Astrocyte (in vitro differentiated cells and primary cell): ENCODE measurements around the gene RPSA.

Source experiments
- EZH2 ChIP-seq: IDR thresholded peaks from 2 replicates; pipeline ENCODE4 v1.6.1; 2012; ENCODE audit warnings: mild to moderate bottlenecking, low read length, inconsistent platforms; ENCODE audit not compliant: insufficient read depth
- TF ChIP-seq, protein P1 (sequence below): IDR thresholded peaks from 2 replicates; pipeline ENCODE4 v1.5.1; 2011; ENCODE audit warnings: low read depth, mild to moderate bottlenecking, inconsistent platforms, low read length, moderate library complexity; ENCODE audit not compliant: insufficient read depth

DNA sequence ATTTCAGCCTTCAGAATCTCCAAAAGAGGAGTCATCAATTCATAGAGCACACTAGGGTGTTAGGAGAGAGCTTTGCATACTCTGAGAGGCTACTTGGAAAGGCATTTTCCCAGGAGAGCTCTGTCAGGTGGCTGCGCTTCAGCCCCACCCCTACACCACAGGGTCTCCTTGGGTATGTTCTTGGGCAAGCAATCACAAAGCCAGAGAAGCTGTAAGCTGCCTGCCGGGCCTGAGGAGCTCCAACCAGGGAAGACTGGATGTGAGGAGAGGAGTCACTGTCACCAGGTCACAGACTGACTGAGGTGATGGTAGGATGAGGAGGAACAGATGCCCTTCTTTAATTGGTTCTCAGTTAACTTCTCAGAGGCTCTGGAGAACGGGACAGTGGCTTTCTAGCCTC, 9.8 kb upstream of the RPSA start:
- TF ChIP-seq, protein P1, sequence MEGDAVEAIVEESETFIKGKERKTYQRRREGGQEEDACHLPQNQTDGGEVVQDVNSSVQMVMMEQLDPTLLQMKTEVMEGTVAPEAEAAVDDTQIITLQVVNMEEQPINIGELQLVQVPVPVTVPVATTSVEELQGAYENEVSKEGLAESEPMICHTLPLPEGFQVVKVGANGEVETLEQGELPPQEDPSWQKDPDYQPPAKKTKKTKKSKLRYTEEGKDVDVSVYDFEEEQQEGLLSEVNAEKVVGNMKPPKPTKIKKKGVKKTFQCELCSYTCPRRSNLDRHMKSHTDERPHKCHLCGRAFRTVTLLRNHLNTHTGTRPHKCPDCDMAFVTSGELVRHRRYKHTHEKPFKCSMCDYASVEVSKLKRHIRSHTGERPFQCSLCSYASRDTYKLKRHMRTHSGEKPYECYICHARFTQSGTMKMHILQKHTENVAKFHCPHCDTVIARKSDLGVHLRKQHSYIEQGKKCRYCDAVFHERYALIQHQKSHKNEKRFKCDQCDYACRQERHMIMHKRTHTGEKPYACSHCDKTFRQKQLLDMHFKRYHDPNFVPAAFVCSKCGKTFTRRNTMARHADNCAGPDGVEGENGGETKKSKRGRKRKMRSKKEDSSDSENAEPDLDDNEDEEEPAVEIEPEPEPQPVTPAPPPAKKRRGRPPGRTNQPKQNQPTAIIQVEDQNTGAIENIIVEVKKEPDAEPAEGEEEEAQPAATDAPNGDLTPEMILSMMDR = no peak
- TF ChIP-seq EZH2 = no peak
